GM12891 (cell line): ENCODE measurements around the gene ETV6.
A peak's percentile ranks its signal among the peaks of the same experiment; 100 is the strongest.

Source experiments
- DNase-seq: peaks from one replicate; pipeline ENCODE4 v3.0.0; 2011; ENCODE audit warnings: low spot score; ENCODE audit not compliant: insufficient read length
- FAIRE-seq: peaks from 2 replicates; lab custom pipeline; 2011; peaks lifted over from hg19 to GRCh38; lab: Jason Lieb, UNC
- PAX5 ChIP-seq: IDR thresholded peaks from 2 replicates; pipeline ENCODE4 v1.6.1; 2011; ENCODE audit warnings: low read length, moderate library complexity, mild to moderate bottlenecking; ENCODE audit not compliant: insufficient read depth, severe bottlenecking
- POLR2A ChIP-seq: IDR thresholded peaks from 2 replicates; pipeline ENCODE4 v1.6.1; 2011; ENCODE audit warnings: low read depth, low read length, control low read depth
- POLR2AphosphoS5 ChIP-seq: IDR thresholded peaks from 2 replicates; pipeline ENCODE4 v1.6.1; 2011; ENCODE audit warnings: low read depth, low read length, control low read depth
- POU2F2 ChIP-seq: IDR thresholded peaks from 2 replicates; pipeline ENCODE4 v1.6.1; 2011; ENCODE audit warnings: low read depth, mild to moderate bottlenecking, control low read depth, low read length, moderate library complexity
- SPI1 ChIP-seq: IDR thresholded peaks from 2 replicates; pipeline ENCODE4 v1.6.1; 2011; ENCODE audit warnings: low read depth, low read length, control low read depth
- TAF1 ChIP-seq: IDR thresholded peaks from 2 replicates; pipeline ENCODE4 v1.6.1; 2011; ENCODE audit warnings: low read depth, low read length, control low read depth

The ETV6 gene

GRCh38 chr12:11837216-11837934 is 187.9 kb downstream of the ETV6 start:
- DNase-seq (no peak), FAIRE-seq (peak; percentile 52)

GRCh38 chr12:11838403-11838802 is 188.9 kb downstream of the ETV6 start:
- DNase-seq (no peak), FAIRE-seq (no peak)
- TF ChIP-seq POLR2A (no peak), PAX5 (no peak), TAF1 (no peak), POU2F2 (no peak), SPI1 (no peak), POLR2AphosphoS5 (no peak)

More at GRCh38 chr12:11837216-11837934, 187.9 kb downstream of the ETV6 start:
- no peak for TF ChIP-seq POLR2AphosphoS5

- FAIRE-seq, result peak; percentile 47
- no peak for DNase-seq
- TF ChIP-seq POU2F2, result no peak
- no peak for TF ChIP-seq POLR2AphosphoS5
- TF ChIP-seq POLR2A, result no peak
- no peak for TF ChIP-seq SPI1
- no peak for TF ChIP-seq PAX5
- no peak for TF ChIP-seq TAF1
Measured at GRCh38 chr12:11839091-11839641, 189.7 kb downstream of the ETV6 start.

- DNase-seq (no peak), FAIRE-seq (no peak)
- TF ChIP-seq POLR2A, result no peak
- TF ChIP-seq TAF1, result no peak
- no peak for TF ChIP-seq POLR2AphosphoS5
- TF ChIP-seq POU2F2, result no peak
- no peak for TF ChIP-seq SPI1
- TF ChIP-seq PAX5, result no peak
Measured at GRCh38 chr12:11840366-11840765, 190.9 kb downstream of the ETV6 start.

- DNase-seq (no peak), FAIRE-seq (no peak)
- TF ChIP-seq SPI1 (no peak), PAX5 (no peak), POU2F2 (no peak), TAF1 (no peak), POLR2A (no peak), POLR2AphosphoS5 (no peak)
Measured at GRCh38 chr12:11846488-11846887, 197.0 kb downstream of the ETV6 start.

GRCh38 chr12:11847539-11847938 is 198.1 kb downstream of the ETV6 start:
- TF ChIP-seq POU2F2 (no peak), TAF1 (no peak), SPI1 (no peak), PAX5 (no peak), POLR2AphosphoS5 (no peak), POLR2A (no peak)
- no peak for DNase-seq

GRCh38 chr12:11849757-11850504 is 200.5 kb downstream of the ETV6 start:
- peak; percentile 54; the same call in 1 of the 2 replicates for TF ChIP-seq POLR2AphosphoS5
- no peak for TF ChIP-seq PAX5
- FAIRE-seq, result no peak
- no peak for DNase-seq

More at GRCh38 chr12:11847539-11847938, 198.1 kb downstream of the ETV6 start:
- FAIRE-seq, result no peak

- TF ChIP-seq POLR2A (no peak), SPI1 (no peak), POLR2AphosphoS5 (no peak), PAX5 (no peak), POU2F2 (no peak), TAF1 (no peak)
- DNase-seq (no peak), FAIRE-seq (no peak)
Measured at GRCh38 chr12:11853126-11853525, 203.7 kb downstream of the ETV6 start.

GRCh38 chr12:11854011-11854499 is 204.6 kb downstream of the ETV6 start:
- TF ChIP-seq SPI1 (no peak), POLR2A (0 out of 2 replicates have a peak, but pooled peaks have one; percentile 22)
- DNase-seq (no peak), FAIRE-seq (no peak)

GRCh38 chr12:11855983-11856374 is 206.5 kb downstream of the ETV6 start:
- DNase-seq (no peak), FAIRE-seq (peak; percentile 81)
- TF ChIP-seq PAX5, result no peak
- TF ChIP-seq POLR2A, result no peak
- TF ChIP-seq SPI1, result no peak
- no peak for TF ChIP-seq POLR2AphosphoS5
- no peak for TF ChIP-seq POU2F2
- TF ChIP-seq TAF1, result no peak
